Choroid plexus epithelial cell (primary cell): ENCODE measurements around the gene CMYA5.

ENCODE experiments used
- DNase-seq: peaks from one replicate; pipeline ENCODE4 v3.0.0-alpha.2; 2010; ENCODE audit warnings: low read depth
- H3K4me3 ChIP-seq: 2 replicates; pipeline ENCODE4 v1.5.1; 2011; ENCODE audit warnings: low read depth, mild to moderate bottlenecking, control low read depth, low read length, moderate library complexity
- CTCF ChIP-seq: conservative IDR thresholded peaks from 2 replicates; pipeline ENCODE4 v1.5.1; 2011; ENCODE audit warnings: low read depth, mild to moderate bottlenecking, control low read depth, inconsistent platforms, low read length, moderate library complexity

Gene CMYA5

GRCh38 chr5:79847561-79847960 is 157.9 kb downstream of the CMYA5 start:
- H3K4me3 ChIP-seq, result no peak overlapping the region
- no peak for TF ChIP-seq CTCF
- no peak for DNase-seq

GRCh38 chr5:79849061-79849460 is 159.4 kb downstream of the CMYA5 start:
- no peak for TF ChIP-seq CTCF
- H3K4me3 ChIP-seq, result no peak overlapping the region

More at GRCh38 chr5:79849061-79849460, 159.4 kb downstream of the CMYA5 start:
- no peak for DNase-seq
